RWPE2 (cell line): ENCODE data around the gene TNFAIP8L1.
A peak's percentile ranks its signal among the peaks of the same experiment; 100 is the strongest.

Experiments used
- ATAC-seq: fragments of 200-7000 bp; cut with Tn5 transposase; 3 replicates; pipeline ENCODE4 v1.9.1; 2021; ENCODE audit warnings: low read depth
- DNase-seq: peaks from one replicate; pipeline ENCODE4 v3.0.0-alpha.2; 2020; ENCODE audit warnings: low spot score
- H3K27ac ChIP-seq: fragments of 450-650 bp; 2 replicates; pipeline ENCODE4 v1.5.1; 2017; ENCODE audit warnings: mild to moderate bottlenecking; ENCODE audit not compliant: poor library complexity, severe bottlenecking
- H3K27me3 ChIP-seq: fragments of 250-450 bp; sonication (Bioruptor Pico); 2 replicates; pipeline ENCODE4 v1.5.1; 2021; ENCODE audit warnings: mild to moderate bottlenecking, moderate library complexity; ENCODE audit not compliant: insufficient read depth, poor library complexity, severe bottlenecking
- H3K36me3 ChIP-seq: fragments of 250-450 bp; sonication (Bioruptor Pico); 2 replicates; pipeline ENCODE4 v1.5.1; 2020; ENCODE audit warnings: low read depth, mild to moderate bottlenecking, moderate library complexity
- H3K4me1 ChIP-seq: fragments of 250-450 bp; sonication (Bioruptor Pico); 2 replicates; pipeline ENCODE4 v1.5.1; 2021; ENCODE audit warnings: mild to moderate bottlenecking, moderate library complexity; ENCODE audit not compliant: insufficient read depth, poor library complexity, severe bottlenecking
- H3K4me3 ChIP-seq: fragments of 250-450 bp; sonication (Bioruptor Pico); 2 replicates; pipeline ENCODE4 v1.5.1; 2021; ENCODE audit warnings: mild to moderate bottlenecking, moderate library complexity; ENCODE audit not compliant: severe bottlenecking
- H3K9me3 ChIP-seq: fragments of 250-450 bp; sonication (Bioruptor Pico); 2 replicates; pipeline ENCODE4 v1.5.1; 2021; ENCODE audit warnings: mild to moderate bottlenecking, moderate library complexity; ENCODE audit not compliant: severe bottlenecking
- TF ChIP-seq, protein P1 (sequence below): fragments of 450-650 bp; IDR thresholded peaks from one replicate; pipeline ENCODE4 v1.5.1; 2017; ENCODE audit warnings: mild to moderate bottlenecking, moderate library complexity; ENCODE audit not compliant: poor library complexity, severe bottlenecking

The TNFAIP8L1 gene

DNA sequence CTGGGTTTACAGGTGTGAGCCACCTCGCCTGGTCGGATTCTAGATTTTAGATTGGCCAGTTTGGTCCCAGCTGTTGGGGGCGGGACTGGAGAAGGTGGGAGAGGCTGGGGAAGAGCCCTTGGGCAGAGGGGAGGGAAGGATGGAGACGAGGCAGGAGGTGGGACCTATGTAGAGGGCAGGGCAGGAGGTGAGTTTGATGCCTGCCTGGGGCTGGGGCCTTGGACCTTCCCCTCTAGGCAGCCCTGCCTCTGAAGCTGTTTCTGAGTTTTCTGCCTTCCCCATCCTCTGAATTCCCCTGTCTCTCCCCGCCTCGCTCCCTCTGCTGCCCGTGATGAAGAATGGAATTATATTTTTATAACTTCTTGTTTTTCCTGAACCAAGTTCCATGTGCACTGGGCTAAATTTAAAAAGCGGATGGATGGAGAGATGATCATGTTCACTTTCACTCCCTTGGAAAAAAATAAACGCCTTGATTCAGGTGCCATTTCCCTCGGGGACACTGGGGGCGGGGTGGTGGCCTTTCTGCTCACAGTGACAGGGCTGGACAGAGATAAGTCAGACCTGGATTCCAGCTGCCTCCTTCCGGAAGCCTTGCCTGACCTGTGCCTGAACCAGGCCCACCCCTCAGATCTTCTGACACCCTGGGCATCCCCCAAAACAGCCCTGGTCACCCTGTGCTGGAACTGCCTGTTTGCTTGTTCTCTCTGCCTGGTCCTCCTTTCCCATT lies 16.5 kb upstream of the TNFAIP8L1 start:
- Histone ChIP-seq H3K4me3 (no peak overlapping the region), H3K36me3 (no peaks in the 10 kb centered on the region), H3K27ac (no peak overlapping the region), H3K4me1 (no peaks in the 10 kb centered on the region), H3K9me3 (no peaks in the 10 kb centered on the region), H3K27me3 (no peaks in the 10 kb centered on the region)
- TF ChIP-seq, protein P1, sequence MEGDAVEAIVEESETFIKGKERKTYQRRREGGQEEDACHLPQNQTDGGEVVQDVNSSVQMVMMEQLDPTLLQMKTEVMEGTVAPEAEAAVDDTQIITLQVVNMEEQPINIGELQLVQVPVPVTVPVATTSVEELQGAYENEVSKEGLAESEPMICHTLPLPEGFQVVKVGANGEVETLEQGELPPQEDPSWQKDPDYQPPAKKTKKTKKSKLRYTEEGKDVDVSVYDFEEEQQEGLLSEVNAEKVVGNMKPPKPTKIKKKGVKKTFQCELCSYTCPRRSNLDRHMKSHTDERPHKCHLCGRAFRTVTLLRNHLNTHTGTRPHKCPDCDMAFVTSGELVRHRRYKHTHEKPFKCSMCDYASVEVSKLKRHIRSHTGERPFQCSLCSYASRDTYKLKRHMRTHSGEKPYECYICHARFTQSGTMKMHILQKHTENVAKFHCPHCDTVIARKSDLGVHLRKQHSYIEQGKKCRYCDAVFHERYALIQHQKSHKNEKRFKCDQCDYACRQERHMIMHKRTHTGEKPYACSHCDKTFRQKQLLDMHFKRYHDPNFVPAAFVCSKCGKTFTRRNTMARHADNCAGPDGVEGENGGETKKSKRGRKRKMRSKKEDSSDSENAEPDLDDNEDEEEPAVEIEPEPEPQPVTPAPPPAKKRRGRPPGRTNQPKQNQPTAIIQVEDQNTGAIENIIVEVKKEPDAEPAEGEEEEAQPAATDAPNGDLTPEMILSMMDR: no peak
- ATAC-seq (no peak), DNase-seq (no peak)

- ATAC-seq (no peak), DNase-seq (no peak)
- H3K9me3 ChIP-seq: no peaks in the 10 kb centered on the region
- no peaks in the 10 kb centered on the region for H3K36me3 ChIP-seq
- no peaks in the 10 kb centered on the region for H3K4me1 ChIP-seq
- H3K27ac ChIP-seq: no peak overlapping the region
- no peak overlapping the region for H3K4me3 ChIP-seq
- TF ChIP-seq, protein P1: no peak
- H3K27me3 ChIP-seq: no peaks in the 10 kb centered on the region
These were observed 15.0 kb upstream of the TNFAIP8L1 start for GRCh38 chr19:4624301-4624700.

DNA sequence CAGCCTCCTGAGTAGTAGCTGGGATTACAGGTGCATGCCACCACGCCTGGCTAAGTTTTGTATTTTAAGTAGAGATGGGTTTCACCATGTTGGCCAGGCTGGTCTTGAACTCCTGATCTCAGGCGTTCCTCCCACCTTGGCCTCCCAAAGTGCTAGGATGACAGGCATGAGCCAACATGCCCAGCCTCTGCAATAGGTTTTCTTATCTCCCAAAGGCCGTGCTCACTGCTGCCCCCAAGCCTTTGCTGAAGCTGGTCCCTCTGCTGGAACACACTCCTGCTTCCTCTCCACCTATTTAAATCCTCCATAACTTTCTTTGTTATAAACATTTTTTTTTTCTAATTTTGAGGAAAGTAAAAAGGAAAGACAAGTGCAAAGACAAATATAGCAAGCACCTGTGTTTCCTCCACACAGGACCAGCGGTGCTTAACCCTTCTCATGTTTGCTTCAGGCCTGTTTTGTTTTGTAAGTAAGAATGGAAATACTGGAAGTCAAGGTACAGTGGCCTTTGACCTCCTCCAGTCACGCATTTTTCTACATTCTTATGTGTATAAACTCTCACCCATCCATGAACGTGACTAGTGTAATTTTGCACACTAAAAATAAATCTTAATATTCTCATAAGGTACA lies 14.5 kb upstream of the TNFAIP8L1 start:
- no peaks in the 10 kb centered on the region for H3K4me1 ChIP-seq
- TF ChIP-seq, protein P1: peak; percentile 29
- ATAC-seq (no peak), DNase-seq (no peak)
- no peaks in the 10 kb centered on the region for H3K27me3 ChIP-seq
- H3K4me3 ChIP-seq: no peak overlapping the region
- H3K36me3 ChIP-seq: no peaks in the 10 kb centered on the region
- no peak overlapping the region for H3K27ac ChIP-seq
- H3K9me3 ChIP-seq: no peaks in the 10 kb centered on the region

GRCh38 chr19:4633140-4633967 lies 6.0 kb upstream of the TNFAIP8L1 start:
- H3K27ac ChIP-seq: peak overlapping the region; percentile 63
- H3K4me1 ChIP-seq: no peaks in the 10 kb centered on the region
- ATAC-seq (peak; percentile 58; the same call in 2 of the 3 replicates), DNase-seq (no peak)
- H3K36me3 ChIP-seq: no peaks in the 10 kb centered on the region
- TF ChIP-seq, protein P1: peak; percentile 76
- no peak overlapping the region for H3K4me3 ChIP-seq
- no peaks in the 10 kb centered on the region for H3K27me3 ChIP-seq
- H3K9me3 ChIP-seq: no peaks in the 10 kb centered on the region
